ENCODE results near the gene NIT2. TPM values are rescaled to one million over a fixed set of nuclear protein-coding genes. Genes with fewer than 3 reads are reported as not detected.

NIT2 gene
- total and polyA plus RNA-seq, 4 donors: 22.4 to 48.0 (median 47.0) TPM

DNA sequence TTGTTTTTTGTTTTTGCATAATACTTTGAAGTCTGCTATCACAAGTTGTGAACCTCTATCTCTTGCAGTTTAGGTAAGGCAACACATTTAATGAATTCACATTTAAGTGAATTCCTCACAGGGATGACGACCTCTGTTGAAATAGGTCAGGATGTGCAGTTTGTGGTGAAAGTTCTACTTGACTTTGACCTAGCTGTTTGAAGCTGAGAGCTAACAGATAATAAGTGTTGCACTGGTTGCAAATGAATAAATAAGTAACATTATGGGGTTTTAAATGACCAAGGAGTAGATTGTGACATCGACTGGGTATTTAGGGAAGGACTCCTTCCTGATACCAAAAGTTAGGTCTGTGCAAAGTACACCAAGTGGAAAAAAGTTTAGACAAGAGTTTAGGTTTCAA is 23.9 kb downstream of the NIT2 start:
- Histone ChIP-seq H3K27me3 (ENCODE audit: control insufficient read depth, insufficient read depth, low read length) (no peaks in the 10 kb centered on the region), H3K9me3 (ENCODE audit: control insufficient read depth, insufficient read depth, low read length) (no peaks in the 10 kb centered on the region), H3K36me3 (ENCODE audit: control insufficient read depth, insufficient read depth, low read length) (no peaks in the 10 kb centered on the region), H3K4me1 (ENCODE audit: control insufficient read depth, insufficient read depth, low read length) (no peaks in the 10 kb centered on the region), H3K4me3 (ENCODE audit: low read depth, low read length) (no peak overlapping the region), H3K27ac (ENCODE audit: low read depth, low read length) (no peak overlapping the region)
- 100% methylated on average over 1 of the region's 2 CpGs for WGBS (ENCODE audit: insufficient coverage)
- no peak for DNase-seq (ENCODE audit: low read depth in 4 of 6, low spot score in 6 of 6)

DNA sequence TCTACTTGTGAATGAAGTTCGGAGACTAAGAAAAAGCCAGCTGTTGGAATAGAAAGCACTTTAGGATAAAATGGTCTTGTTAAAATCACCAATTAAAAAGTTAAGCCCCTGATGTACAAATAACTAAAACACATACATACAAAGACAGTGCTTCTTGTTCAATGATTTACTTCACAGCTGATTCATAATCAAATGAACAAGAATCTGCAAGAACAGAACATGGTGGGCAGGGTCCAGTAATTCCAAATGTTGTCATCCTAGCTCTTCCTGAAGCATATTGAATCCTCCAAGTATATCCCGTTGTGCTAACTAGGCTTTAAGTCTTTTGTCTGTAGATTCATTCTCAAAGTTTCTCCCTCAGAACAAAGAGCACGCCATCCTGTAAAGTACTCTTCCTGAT is 24.5 kb downstream of the NIT2 start:
- no peaks in the 10 kb centered on the region for H3K36me3 ChIP-seq (ENCODE audit: control insufficient read depth, insufficient read depth, low read length)
- H3K9me3 ChIP-seq (ENCODE audit: control insufficient read depth, insufficient read depth, low read length): no peaks in the 10 kb centered on the region
- WGBS (ENCODE audit: insufficient coverage): 69% methylated on average over 2 of the region's 3 CpGs
- no peaks in the 10 kb centered on the region for H3K4me1 ChIP-seq (ENCODE audit: control insufficient read depth, insufficient read depth, low read length)
- H3K27me3 ChIP-seq (ENCODE audit: control insufficient read depth, insufficient read depth, low read length): no peaks in the 10 kb centered on the region
- H3K27ac ChIP-seq (ENCODE audit: low read depth, low read length): no peak overlapping the region
- no peak for DNase-seq (ENCODE audit: low read depth in 4 of 6, low spot score in 6 of 6)
- H3K4me3 ChIP-seq (ENCODE audit: low read depth, low read length): no peak overlapping the region

DNA sequence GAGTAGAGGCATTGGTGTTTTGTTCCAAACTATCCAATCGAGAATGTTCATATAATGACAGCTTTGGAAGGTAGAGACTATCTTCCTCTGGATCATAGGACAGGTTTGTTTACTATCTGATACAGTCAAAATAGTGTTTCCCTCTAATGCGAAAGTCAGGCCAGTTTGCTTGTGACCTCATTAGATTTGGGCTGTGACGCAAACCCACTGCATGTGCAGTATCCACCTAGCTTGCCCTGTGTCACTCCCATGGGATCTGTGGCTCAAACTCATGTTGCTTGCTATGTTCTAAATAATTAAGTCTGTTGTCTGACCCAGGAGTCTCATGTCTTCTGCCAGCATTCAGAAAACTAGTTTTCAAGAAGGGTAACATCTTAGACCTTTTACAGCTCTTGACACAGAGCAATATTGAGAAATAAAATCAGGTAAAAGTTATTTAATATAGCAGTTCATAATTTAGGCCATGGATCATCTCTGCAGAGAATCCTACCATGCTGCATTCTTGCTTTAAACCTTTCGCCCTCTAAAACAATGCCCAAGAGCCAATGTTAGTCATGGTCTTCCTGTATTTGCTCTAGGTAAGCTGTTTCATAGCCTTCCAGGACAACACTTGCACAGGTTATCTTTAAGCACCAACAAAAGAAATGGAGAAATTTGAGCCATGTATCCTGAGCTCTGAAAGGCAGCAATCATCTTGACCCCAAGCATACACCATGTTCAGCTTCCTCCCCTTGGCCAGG is 26.4 kb downstream of the NIT2 start:
- no peaks in the 10 kb centered on the region for H3K27me3 ChIP-seq (ENCODE audit: control insufficient read depth, insufficient read depth, low read length)
- no peak overlapping the region for H3K4me3 ChIP-seq (ENCODE audit: low read depth, low read length)
- H3K9me3 ChIP-seq (ENCODE audit: control insufficient read depth, insufficient read depth, low read length): no peaks in the 10 kb centered on the region
- no peaks in the 10 kb centered on the region for H3K36me3 ChIP-seq (ENCODE audit: control insufficient read depth, insufficient read depth, low read length)
- DNase-seq (ENCODE audit: low read depth in 4 of 6, low spot score in 6 of 6): no peak
- no peak overlapping the region for H3K27ac ChIP-seq (ENCODE audit: low read depth, low read length)
- H3K4me1 ChIP-seq (ENCODE audit: control insufficient read depth, insufficient read depth, low read length): no peaks in the 10 kb centered on the region
- WGBS (ENCODE audit: insufficient coverage): 94% methylated on average over 3 of the region's 4 CpGs

DNA sequence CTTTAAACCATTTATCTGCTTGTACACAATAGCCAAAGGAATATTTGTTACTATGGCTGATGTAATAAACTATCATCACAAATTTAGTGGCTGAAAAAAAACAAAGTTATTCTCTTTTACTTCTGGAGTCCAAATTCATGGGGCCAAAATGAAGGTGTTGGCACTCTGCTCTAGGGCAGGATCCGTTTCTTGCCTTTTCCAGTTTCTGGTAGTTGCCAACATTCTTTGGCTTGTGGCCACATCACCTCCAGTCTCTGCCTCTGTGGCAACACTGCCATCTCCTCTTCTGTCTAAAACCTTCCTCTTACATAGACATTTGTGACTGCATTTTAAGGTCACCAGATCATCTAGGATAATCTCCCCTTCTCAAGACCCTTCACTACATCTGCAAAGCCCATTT is 27.3 kb downstream of the NIT2 start:
- Histone ChIP-seq H3K36me3 (ENCODE audit: control insufficient read depth, insufficient read depth, low read length) (peaks cover 3% of the 10 kb centered on the region), H3K4me1 (ENCODE audit: control insufficient read depth, insufficient read depth, low read length) (no peaks in the 10 kb centered on the region), H3K4me3 (ENCODE audit: low read depth, low read length) (no peak overlapping the region), H3K27ac (ENCODE audit: low read depth, low read length) (no peak overlapping the region), H3K9me3 (ENCODE audit: control insufficient read depth, insufficient read depth, low read length) (no peaks in the 10 kb centered on the region), H3K27me3 (ENCODE audit: control insufficient read depth, insufficient read depth, low read length) (no peaks in the 10 kb centered on the region)
- WGBS (ENCODE audit: insufficient coverage): 83% methylated on average over 1 of the region's 1 CpG
- DNase-seq (ENCODE audit: low read depth in 4 of 6, low spot score in 6 of 6): no peak

DNA sequence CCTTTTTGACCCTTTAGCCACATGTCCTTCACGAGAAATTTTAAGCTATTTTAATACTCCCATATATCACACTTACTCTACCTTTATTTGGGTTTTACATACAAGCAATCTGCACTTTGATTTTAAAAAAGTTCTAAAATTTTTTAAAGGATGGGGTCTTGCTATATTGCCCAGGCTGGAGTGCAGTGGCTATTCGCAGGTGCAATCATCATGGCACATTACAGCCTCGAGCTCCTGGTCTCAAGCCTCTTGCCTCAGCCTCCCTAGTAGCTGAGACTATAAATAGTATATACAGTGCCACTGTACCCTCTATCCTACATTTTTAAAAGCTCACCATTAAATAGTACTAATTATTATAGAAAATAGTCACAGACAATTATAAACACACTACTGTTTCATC is 29.9 kb downstream of the NIT2 start:
- no peaks in the 10 kb centered on the region for H3K27me3 ChIP-seq (ENCODE audit: control insufficient read depth, insufficient read depth, low read length)
- no peak overlapping the region for H3K4me3 ChIP-seq (ENCODE audit: low read depth, low read length)
- H3K4me1 ChIP-seq (ENCODE audit: control insufficient read depth, insufficient read depth, low read length): no peaks in the 10 kb centered on the region
- H3K27ac ChIP-seq (ENCODE audit: low read depth, low read length): no peak overlapping the region
- DNase-seq (ENCODE audit: low read depth in 4 of 6, low spot score in 6 of 6): no peak
- H3K9me3 ChIP-seq (ENCODE audit: control insufficient read depth, insufficient read depth, low read length): no peaks in the 10 kb centered on the region
- WGBS (ENCODE audit: insufficient coverage): no CpG with 5 or more reads among the region's 3 CpGs
- peaks cover 9% of the 10 kb centered on the region for H3K36me3 ChIP-seq (ENCODE audit: control insufficient read depth, insufficient read depth, low read length)

DNA sequence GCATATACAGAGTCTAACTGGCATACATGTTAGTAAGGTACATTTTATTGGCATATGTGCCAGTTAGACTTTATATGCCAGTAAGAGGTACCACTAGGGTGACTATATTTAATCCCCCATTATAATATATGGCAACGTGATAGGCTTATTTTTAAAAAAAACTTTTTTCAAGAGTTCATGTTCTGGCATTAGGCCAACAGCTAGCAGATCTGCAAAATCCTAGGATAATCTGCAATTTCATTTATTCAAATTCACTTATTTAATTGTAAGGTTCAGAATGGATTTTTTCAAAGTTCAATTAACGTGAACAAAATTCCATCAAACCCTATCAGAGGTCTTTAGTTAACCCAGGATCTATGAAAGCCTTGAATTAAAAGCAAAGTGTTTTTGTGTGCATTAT is 31.9 kb downstream of the NIT2 start:
- WGBS (ENCODE audit: insufficient coverage): no CpG with 5 or more reads among the region's 2 CpGs
- Histone ChIP-seq H3K9me3 (ENCODE audit: control insufficient read depth, insufficient read depth, low read length) (no peaks in the 10 kb centered on the region), H3K4me1 (ENCODE audit: control insufficient read depth, insufficient read depth, low read length) (no peaks in the 10 kb centered on the region), H3K27me3 (ENCODE audit: control insufficient read depth, insufficient read depth, low read length) (no peaks in the 10 kb centered on the region), H3K36me3 (ENCODE audit: control insufficient read depth, insufficient read depth, low read length) (peaks cover 13% of the 10 kb centered on the region), H3K27ac (ENCODE audit: low read depth, low read length) (no peak overlapping the region), H3K4me3 (ENCODE audit: low read depth, low read length) (no peak overlapping the region)
- no peak for DNase-seq (ENCODE audit: low read depth in 4 of 6, low spot score in 6 of 6)

DNA sequence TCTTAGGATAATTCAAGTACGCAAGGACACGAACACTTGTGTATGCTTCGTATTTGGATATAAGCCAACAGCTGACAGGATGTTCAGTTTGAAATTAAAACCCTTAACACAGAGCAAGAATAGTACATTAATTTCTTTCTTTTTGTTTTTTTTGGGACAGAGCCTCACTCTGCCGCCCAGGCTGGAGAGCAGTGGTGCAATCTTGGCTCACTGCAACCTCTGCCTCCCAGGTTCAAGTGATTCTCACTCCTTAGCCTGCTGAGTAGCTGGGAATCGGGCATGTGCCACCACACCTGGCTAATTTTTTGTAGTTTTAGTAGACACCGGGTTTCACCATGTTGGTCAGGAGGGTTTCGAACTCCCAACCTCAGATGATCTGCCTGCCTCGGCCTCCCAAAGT is 33.9 kb downstream of the NIT2 start:
- H3K9me3 ChIP-seq (ENCODE audit: control insufficient read depth, insufficient read depth, low read length): no peaks in the 10 kb centered on the region
- H3K36me3 ChIP-seq (ENCODE audit: control insufficient read depth, insufficient read depth, low read length): peaks cover 16% of the 10 kb centered on the region
- 66% methylated on average over 2 of the region's 8 CpGs for WGBS (ENCODE audit: insufficient coverage)
- no peaks in the 10 kb centered on the region for H3K27me3 ChIP-seq (ENCODE audit: control insufficient read depth, insufficient read depth, low read length)
- H3K27ac ChIP-seq (ENCODE audit: low read depth, low read length): no peak overlapping the region
- no peak overlapping the region for H3K4me3 ChIP-seq (ENCODE audit: low read depth, low read length)
- no peak for DNase-seq (ENCODE audit: low read depth in 4 of 6, low spot score in 6 of 6)
- no peaks in the 10 kb centered on the region for H3K4me1 ChIP-seq (ENCODE audit: control insufficient read depth, insufficient read depth, low read length)

DNA sequence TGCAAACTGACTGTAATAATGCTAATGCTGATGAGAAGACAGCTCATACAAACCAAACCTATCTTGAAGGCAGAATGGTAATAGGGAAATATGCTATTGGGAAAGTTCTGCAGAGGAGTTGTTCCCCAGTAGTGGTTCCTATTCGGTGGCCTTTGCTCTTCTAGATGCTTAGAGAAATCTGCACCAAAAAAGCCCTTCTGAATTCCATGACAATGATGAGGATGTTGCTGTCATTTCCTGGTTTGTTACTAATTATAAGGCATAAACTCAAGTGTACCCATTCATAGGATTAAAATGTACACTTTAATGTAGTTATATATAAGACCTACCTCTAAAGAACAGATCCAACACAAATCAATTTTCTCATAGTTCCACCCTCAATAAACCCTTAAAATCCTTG is 36.2 kb downstream of the NIT2 start:
- no peak for DNase-seq (ENCODE audit: low read depth in 4 of 6, low spot score in 6 of 6)
- Histone ChIP-seq H3K27ac (ENCODE audit: low read depth, low read length) (no peak overlapping the region), H3K27me3 (ENCODE audit: control insufficient read depth, insufficient read depth, low read length) (no peaks in the 10 kb centered on the region), H3K36me3 (ENCODE audit: control insufficient read depth, insufficient read depth, low read length) (peaks cover 16% of the 10 kb centered on the region), H3K4me3 (ENCODE audit: low read depth, low read length) (no peak overlapping the region), H3K9me3 (ENCODE audit: control insufficient read depth, insufficient read depth, low read length) (no peaks in the 10 kb centered on the region), H3K4me1 (ENCODE audit: control insufficient read depth, insufficient read depth, low read length) (no peaks in the 10 kb centered on the region)
- no CpG with 5 or more reads among the region's 1 CpG for WGBS (ENCODE audit: insufficient coverage)

DNA sequence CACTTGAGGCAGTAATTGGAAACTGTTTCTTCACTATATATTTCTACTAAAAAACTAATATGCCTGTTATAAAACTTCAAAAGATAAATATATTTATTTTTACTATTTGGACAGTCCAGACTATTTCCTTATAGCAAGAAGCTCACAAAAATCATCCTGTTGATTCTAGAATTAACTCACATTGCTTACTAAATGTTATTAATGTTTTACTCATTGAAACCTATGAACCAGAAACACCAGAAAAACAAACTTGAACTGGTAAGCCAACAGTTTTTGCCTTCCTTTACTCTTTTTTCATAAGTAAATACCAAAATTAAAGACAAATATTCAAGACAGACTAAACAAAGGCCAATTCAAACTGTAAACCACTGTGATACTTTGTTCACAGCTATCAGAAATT is 40.0 kb downstream of the NIT2 start:
- DNase-seq (ENCODE audit: low read depth in 4 of 6, low spot score in 6 of 6): no peak
- no peaks in the 10 kb centered on the region for H3K9me3 ChIP-seq (ENCODE audit: control insufficient read depth, insufficient read depth, low read length)
- no peak overlapping the region for H3K27ac ChIP-seq (ENCODE audit: low read depth, low read length)
- no peaks in the 10 kb centered on the region for H3K4me1 ChIP-seq (ENCODE audit: control insufficient read depth, insufficient read depth, low read length)
- H3K4me3 ChIP-seq (ENCODE audit: low read depth, low read length): no peak overlapping the region
- peaks cover 19% of the 10 kb centered on the region for H3K36me3 ChIP-seq (ENCODE audit: control insufficient read depth, insufficient read depth, low read length)
- no peaks in the 10 kb centered on the region for H3K27me3 ChIP-seq (ENCODE audit: control insufficient read depth, insufficient read depth, low read length)

DNA sequence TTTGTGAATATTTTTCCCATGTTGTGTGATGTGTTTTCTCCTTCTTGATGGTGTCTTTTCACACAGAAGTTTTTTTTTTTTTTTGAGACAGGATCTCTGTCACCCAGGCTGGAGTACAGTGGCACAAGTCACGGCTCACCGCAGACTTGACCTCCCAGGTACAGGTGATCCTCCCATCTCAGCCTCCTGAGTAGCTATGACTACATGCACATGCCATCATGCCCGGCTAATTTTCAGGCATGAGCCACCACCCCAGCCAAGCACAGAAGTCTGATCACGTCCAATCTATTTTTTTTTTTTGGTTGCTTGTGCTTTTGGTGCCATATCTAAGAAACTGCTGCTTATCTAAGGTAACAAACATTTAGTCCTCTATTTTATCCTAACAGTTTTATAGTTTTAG is 41.7 kb downstream of the NIT2 start:
- Histone ChIP-seq H3K4me3 (ENCODE audit: low read depth, low read length) (no peak overlapping the region), H3K9me3 (ENCODE audit: control insufficient read depth, insufficient read depth, low read length) (no peaks in the 10 kb centered on the region), H3K36me3 (ENCODE audit: control insufficient read depth, insufficient read depth, low read length) (peaks cover 22% of the 10 kb centered on the region), H3K4me1 (ENCODE audit: control insufficient read depth, insufficient read depth, low read length) (no peaks in the 10 kb centered on the region), H3K27ac (ENCODE audit: low read depth, low read length) (no peak overlapping the region), H3K27me3 (ENCODE audit: control insufficient read depth, insufficient read depth, low read length) (no peaks in the 10 kb centered on the region)
- no peak for DNase-seq (ENCODE audit: low read depth in 4 of 6, low spot score in 6 of 6)
- WGBS (ENCODE audit: insufficient coverage): 100% methylated on average over 2 of the region's 4 CpGs
